Measurements from ENCODE around the gene SPATS2. TPM values are rescaled to one million over a fixed set of nuclear protein-coding genes. Genes with fewer than 3 reads are reported as not detected.

Gene SPATS2
- total RNA-seq, 1 donor from 2014 or later, result 18.2 TPM

GRCh38 chr12:49446571-49446970 is 79.3 kb downstream of the SPATS2 start:
- DNase-seq (ENCODE audit: low read depth), result no peak
- TF ChIP-seq CTCF (IDR thresholded peaks at IDR 0.05; ENCODE audit: insufficient read depth, low read length, poor library complexity, severe bottlenecking), result no peak
- Histone ChIP-seq H3K36me3 (ENCODE audit: control insufficient read depth, insufficient read depth, low read length) (no peaks in the 10 kb centered on the region), H3K27me3 (ENCODE audit: control insufficient read depth, insufficient read depth, low read length) (no peaks in the 10 kb centered on the region), H3K4me3 (ENCODE audit: low read depth, low read length) (no peak overlapping the region)

- Histone ChIP-seq H3K36me3 (ENCODE audit: control insufficient read depth, insufficient read depth, low read length) (no peaks in the 10 kb centered on the region), H3K27me3 (ENCODE audit: control insufficient read depth, insufficient read depth, low read length) (no peaks in the 10 kb centered on the region), H3K4me3 (ENCODE audit: low read depth, low read length) (no peak overlapping the region)
- no peak for DNase-seq (ENCODE audit: low read depth)
- no peak for TF ChIP-seq CTCF (IDR thresholded peaks at IDR 0.05; ENCODE audit: insufficient read depth, low read length, poor library complexity, severe bottlenecking)
Measured at GRCh38 chr12:49448858-49449257, 81.6 kb downstream of the SPATS2 start.

GRCh38 chr12:49451468-49452259 is 84.4 kb downstream of the SPATS2 start:
- no peak overlapping the region for H3K4me3 ChIP-seq (ENCODE audit: low read depth, low read length)
- H3K27me3 ChIP-seq (ENCODE audit: control insufficient read depth, insufficient read depth, low read length), result no peaks in the 10 kb centered on the region
- no peaks in the 10 kb centered on the region for H3K36me3 ChIP-seq (ENCODE audit: control insufficient read depth, insufficient read depth, low read length)
- TF ChIP-seq CTCF (IDR thresholded peaks at IDR 0.05; ENCODE audit: insufficient read depth, low read length, poor library complexity, severe bottlenecking), result no peak
- no peak for DNase-seq (ENCODE audit: low read depth)

GRCh38 chr12:49455501-49455900 is 88.2 kb downstream of the SPATS2 start:
- TF ChIP-seq CTCF (IDR thresholded peaks at IDR 0.05; ENCODE audit: insufficient read depth, low read length, poor library complexity, severe bottlenecking), result no peak
- DNase-seq (ENCODE audit: low read depth), result no peak
- Histone ChIP-seq H3K27me3 (ENCODE audit: control insufficient read depth, insufficient read depth, low read length) (no peaks in the 10 kb centered on the region), H3K4me3 (ENCODE audit: low read depth, low read length) (no peak overlapping the region), H3K36me3 (ENCODE audit: control insufficient read depth, insufficient read depth, low read length) (no peaks in the 10 kb centered on the region)

GRCh38 chr12:49456131-49456679 is 88.9 kb downstream of the SPATS2 start:
- no peaks in the 10 kb centered on the region for H3K27me3 ChIP-seq (ENCODE audit: control insufficient read depth, insufficient read depth, low read length)
- TF ChIP-seq CTCF (IDR thresholded peaks at IDR 0.05; ENCODE audit: insufficient read depth, low read length, poor library complexity, severe bottlenecking), result no peak
- DNase-seq (ENCODE audit: low read depth), result no peak
- no peaks in the 10 kb centered on the region for H3K36me3 ChIP-seq (ENCODE audit: control insufficient read depth, insufficient read depth, low read length)
- H3K4me3 ChIP-seq (ENCODE audit: low read depth, low read length), result no peak overlapping the region
